Measurements from ENCODE around the gene ITIH4.

GRCh38 chr3:52790337-52790736 is 40.1 kb downstream of the ITIH4 start:
- TF ChIP-seq GATA2 (IDR thresholded peaks at IDR 0.05; ENCODE audit: low read depth, low read length): no peak
- no peak for TF ChIP-seq GATA3 (IDR thresholded peaks at IDR 0.05; ENCODE audit: low read depth, low read length)

All from SH-SY5Y (cell line).